Hindlimb muscle (tissue), 1 donor: ENCODE data around the gene HPCAL1. TPM values are rescaled to one million over a fixed set of nuclear protein-coding genes. Genes with fewer than 3 reads are reported as not detected.

Source experiments
- DNase-seq: peaks from one replicate; pipeline ENCODE4 v3.0.0-alpha.2; 2013
- polyA plus RNA-seq: library from polyadenylated mRNA; unstranded; fragments of 120-200 nt; gene quantifications from one replicate; pipeline ENCODE4 v1.2.1, GENCODE V29; 2013; ENCODE audit not compliant: insufficient read length

Gene HPCAL1
- polyA plus RNA-seq, 1 donor, result 48.0 TPM

- DNase-seq, result no peak
Observed at GRCh38 chr2:10370895-10371294, 68.2 kb downstream of the HPCAL1 start.

- DNase-seq, result peak; percentile 17
Observed at GRCh38 chr2:10371441-10372196, 68.9 kb downstream of the HPCAL1 start.

- no peak for DNase-seq
Observed at GRCh38 chr2:10372203-10372861, 69.6 kb downstream of the HPCAL1 start.

GRCh38 chr2:10372862-10373240 is 70.1 kb downstream of the HPCAL1 start:
- DNase-seq, result no peak

GRCh38 chr2:10373931-10374330 is 71.2 kb downstream of the HPCAL1 start:
- DNase-seq, result no peak

GRCh38 chr2:10374362-10374943 is 71.7 kb downstream of the HPCAL1 start:
- no peak for DNase-seq

- no peak for DNase-seq
Observed at GRCh38 chr2:10375570-10376281, 73.0 kb downstream of the HPCAL1 start.

GRCh38 chr2:10377052-10377746 is 74.5 kb downstream of the HPCAL1 start:
- DNase-seq, result no peak

GRCh38 chr2:10377747-10378085 is 75.0 kb downstream of the HPCAL1 start:
- DNase-seq, result no peak

- DNase-seq, result no peak
Observed at GRCh38 chr2:10378189-10378588, 75.5 kb downstream of the HPCAL1 start.

GRCh38 chr2:10380048-10380926 is 77.6 kb downstream of the HPCAL1 start:
- DNase-seq, result no peak

- no peak for DNase-seq
Observed at GRCh38 chr2:10381997-10382353, 79.3 kb downstream of the HPCAL1 start.

- DNase-seq, result no peak
Observed at GRCh38 chr2:10382354-10383061, 79.8 kb downstream of the HPCAL1 start.

GRCh38 chr2:10383960-10384734 is 81.4 kb downstream of the HPCAL1 start:
- DNase-seq, result no peak

GRCh38 chr2:10385501-10385900 is 82.8 kb downstream of the HPCAL1 start:
- no peak for DNase-seq

- no peak for DNase-seq
Observed at GRCh38 chr2:10385933-10386773, 83.4 kb downstream of the HPCAL1 start.

GRCh38 chr2:10387033-10387432 is 84.3 kb downstream of the HPCAL1 start:
- DNase-seq, result no peak

GRCh38 chr2:10388954-10389560 is 86.4 kb downstream of the HPCAL1 start:
- DNase-seq, result no peak

GRCh38 chr2:10389573-10389972 is 86.9 kb downstream of the HPCAL1 start:
- DNase-seq, result no peak
